ENCODE data around the gene PTCHD1. TPM values are rescaled to one million over a fixed set of nuclear protein-coding genes. Genes with fewer than 3 reads are reported as not detected.

The PTCHD1 gene
- total and polyA plus RNA-seq, 2 of the 4 experiments (the other 2 are of a cell fraction) = not detected

GRCh38 chrX:23435108-23435507 lies 100.5 kb downstream of the PTCHD1 start:
- H2AK9ac ChIP-seq (replicated peaks; ENCODE audit: low read depth, low read length, poor library complexity) = no peak overlapping the region
- H2BK15ac ChIP-seq (ENCODE audit: low read depth, low read length) = no peak overlapping the region
- H2AK5ac ChIP-seq (ENCODE audit: low read depth, low read length) = no peak overlapping the region
- no peak overlapping the region for H2BK5ac ChIP-seq (ENCODE audit: low read depth, low read length, poor library complexity, severe bottlenecking)
- H2AFZ ChIP-seq (replicated peaks; ENCODE audit: low read length, poor library complexity) = no peak overlapping the region
- no peak for DNase-seq
- no peak overlapping the region for H2BK120ac ChIP-seq (ENCODE audit: low read depth, low read length)
- no peak overlapping the region for H3K4ac ChIP-seq (ENCODE audit: low read depth, low read length)
- H2BK20ac ChIP-seq (ENCODE audit: low read depth, low read length) = no peak overlapping the region
- no peak overlapping the region for H3K23ac ChIP-seq (ENCODE audit: low read depth, low read length)
- no peaks in the 10 kb centered on the region for H3K27me3 ChIP-seq (ENCODE audit: control insufficient read depth, insufficient read depth, low read length)
- no peak overlapping the region for H3K14ac ChIP-seq (replicated peaks; ENCODE audit: low read depth, low read length)
- no peaks in the 10 kb centered on the region; the same call in 1 of the 2 replicates for H3K9me3 ChIP-seq (ENCODE audit: control insufficient read depth, insufficient read depth, low read length)
- H3K27ac ChIP-seq (ENCODE audit: insufficient read depth, low read length) = no peak overlapping the region
- no peak for TF ChIP-seq CTCF (conservative IDR thresholded peaks at IDR 0.05; ENCODE audit: low read depth, low read length)
- TF ChIP-seq BHLHE40 (IDR thresholded peaks at IDR 0.05; ENCODE audit: low read depth, low read length) = no peak
- TF ChIP-seq FOS (IDR thresholded peaks at IDR 0.05; ENCODE audit: low read depth, low read length) = no peak
- TF ChIP-seq ELK1 (IDR thresholded peaks at IDR 0.05; ENCODE audit: borderline replicate concordance, low read depth, low read length) = no peak
- TF ChIP-seq SMC3 (IDR thresholded peaks at IDR 0.05; ENCODE audit: low read depth, low read length) = no peak
- no peak for TF ChIP-seq CHD1 (IDR thresholded peaks at IDR 0.05; ENCODE audit: low read depth, low read length)
- TF ChIP-seq MAFK (IDR thresholded peaks at IDR 0.05; ENCODE audit: low read depth, low read length) = no peak
- TF ChIP-seq POLR2A (IDR thresholded peaks at IDR 0.05; ENCODE audit: low read depth, low read length) = no peak
- TF ChIP-seq NFE2L2 (IDR thresholded peaks at IDR 0.05; ENCODE audit: low read depth, low read length) = no peak
- no peak for TF ChIP-seq RFX5 (IDR thresholded peaks at IDR 0.05; ENCODE audit: low read depth, low read length)
- H3K36me3 ChIP-seq (ENCODE audit: control insufficient read depth, insufficient read depth, low read length) = no peaks in the 10 kb centered on the region
- CTCF ChIA-PET = no interaction called here
- H4K91ac ChIP-seq (ENCODE audit: insufficient read depth, low read depth, low read length) = no peak overlapping the region
- intact Hi-C loops (cut with micrococcal nuclease) (no loop called here), dilution Hi-C loops (cut with HindIII; ENCODE audit: low sequenced_read_pairs, unreplicated experiment) (no loop called here), in situ Hi-C loops (cut with MboI; ENCODE audit: low sequenced_read_pairs) (no loop called here)
- no peak overlapping the region for H3K4me3 ChIP-seq (ENCODE audit: insufficient read depth, low read depth, low read length)
- H3K79me1 ChIP-seq (ENCODE audit: low read depth in 1 of 2, low read length in 2 of 2) = no peaks in the 10 kb centered on the region
- no peak overlapping the region for H3K56ac ChIP-seq (ENCODE audit: extremely low read depth, insufficient read depth, low read length)
- H4K8ac ChIP-seq (ENCODE audit: low read depth in 2 of 2, low read length in 2 of 2) = no peak overlapping the region
- no peaks in the 10 kb centered on the region for H3K4me1 ChIP-seq (ENCODE audit: control insufficient read depth, insufficient read depth, low read length)
- POLR2A ChIA-PET (ENCODE audit: unreplicated experiment) = no interaction called here
- no peak overlapping the region for H4K5ac ChIP-seq (ENCODE audit: low read depth, low read length)
- H3K4me2 ChIP-seq (ENCODE audit: low read depth, low read length) = no peak overlapping the region
- H4K20me1 ChIP-seq (ENCODE audit: insufficient read depth, low read length) = no peaks in the 10 kb centered on the region
- WGBS, 2 experiments (ENCODE audit: extremely low coverage in 2 of 2, insufficient read length in 1 of 2) = 40% methylated on average over 1 of the region's 1 CpG; no CpG with 5 or more reads in 1 of the 2 experiments
- BruUV-seq (replicated peaks) = no TSS peak
- no peak overlapping the region for H3K9ac ChIP-seq (ENCODE audit: low read depth, low read length)
- no peak for ATAC-seq (ENCODE audit: low read depth)
- H3K18ac ChIP-seq (ENCODE audit: low read depth, low read length) = no peak overlapping the region
- H3K9me1 ChIP-seq (ENCODE audit: insufficient read depth, low read length) = no peaks in the 10 kb centered on the region
